Loucy (cell line): ENCODE data around the gene ACOT12.

ENCODE experiments used
- H2AFZ ChIP-seq: fragments of 200-600 bp; sonication (generic); 2 replicates; pipeline ENCODE4 v1.6.0; 2016; ENCODE audit warnings: antibody characterized with exemption, mild to moderate bottlenecking, low read length, moderate library complexity
- H3F3A ChIP-seq: fragments of 200-600 bp; 2 replicates; pipeline ENCODE4 v1.6.0; 2016; ENCODE audit warnings: antibody characterized with exemption, low read depth, mild to moderate bottlenecking
- H3K27me3 ChIP-seq: fragments of 200-600 bp; sonication (generic); 2 replicates; pipeline ENCODE4 v1.6.1; 2014; ENCODE audit warnings: low read length, mild to moderate bottlenecking; ENCODE audit not compliant: insufficient read depth, poor library complexity, severe bottlenecking
- H3K36me3 ChIP-seq: fragments of 200-600 bp; sonication (generic); 2 replicates; pipeline ENCODE4 v1.6.1; 2016; ENCODE audit warnings: low read length; ENCODE audit not compliant: insufficient read depth
- H3K4me1 ChIP-seq: fragments of 200-600 bp; sonication (generic); 2 replicates; pipeline ENCODE4 v1.5.1; 2014; ENCODE audit warnings: low read length, mild to moderate bottlenecking; ENCODE audit not compliant: insufficient read depth, poor library complexity, severe bottlenecking
- H3K4me2 ChIP-seq: fragments of 200-600 bp; sonication (generic); 2 replicates; pipeline ENCODE4 v1.6.0; 2014; ENCODE audit warnings: antibody characterized with exemption, low read length, low read depth, mild to moderate bottlenecking; ENCODE audit not compliant: poor library complexity, severe bottlenecking
- H3K4me3 ChIP-seq: fragments of 200-600 bp; sonication (generic); 2 replicates; pipeline ENCODE4 v1.5.1; 2014; ENCODE audit warnings: low read length, mild to moderate bottlenecking, mixed read lengths; ENCODE audit not compliant: poor library complexity, severe bottlenecking
- H3K79me2 ChIP-seq: fragments of 200-600 bp; sonication (generic); 2 replicates; pipeline ENCODE4 v1.6.1; 2014; ENCODE audit warnings: low read length; ENCODE audit not compliant: insufficient read depth
- H3K9ac ChIP-seq: fragments of 200-600 bp; sonication (generic); 2 replicates; pipeline ENCODE4 v1.6.0; 2014; ENCODE audit warnings: mild to moderate bottlenecking, low read depth, low read length, moderate library complexity; ENCODE audit not compliant: poor library complexity, severe bottlenecking
- H3K9me2 ChIP-seq: fragments of 200-600 bp; sonication (generic); replicated peaks from 2 replicates; pipeline ENCODE4 v1.6.1; 2016; ENCODE audit warnings: low read depth, low read length, mixed read lengths
- H3K9me3 ChIP-seq: fragments of 200-600 bp; sonication (generic); 2 replicates; pipeline ENCODE4 v1.6.1; 2014; ENCODE audit warnings: mild to moderate bottlenecking, antibody characterized with exemption, low read length, low read depth; ENCODE audit not compliant: insufficient read depth
- H4K20me1 ChIP-seq: fragments of 200-600 bp; sonication (generic); 2 replicates; pipeline ENCODE4 v1.6.0; 2014; ENCODE audit warnings: antibody characterized with exemption, low read length, mild to moderate bottlenecking; ENCODE audit not compliant: insufficient read depth, poor library complexity, severe bottlenecking
- CTCF ChIP-seq: fragments of 200-600 bp; sonication (generic); conservative IDR thresholded peaks from 2 replicates; pipeline ENCODE4 v1.5.1; 2014; ENCODE audit warnings: mild to moderate bottlenecking, antibody characterized with exemption, low read length
- EZH2phosphoT487 ChIP-seq: fragments of 200-600 bp; IDR thresholded peaks from 2 replicates; pipeline ENCODE4 v1.6.1; 2018; ENCODE audit warnings: antibody characterized with exemption, mild to moderate bottlenecking, moderate library complexity, borderline replicate concordance

The ACOT12 gene

DNA sequence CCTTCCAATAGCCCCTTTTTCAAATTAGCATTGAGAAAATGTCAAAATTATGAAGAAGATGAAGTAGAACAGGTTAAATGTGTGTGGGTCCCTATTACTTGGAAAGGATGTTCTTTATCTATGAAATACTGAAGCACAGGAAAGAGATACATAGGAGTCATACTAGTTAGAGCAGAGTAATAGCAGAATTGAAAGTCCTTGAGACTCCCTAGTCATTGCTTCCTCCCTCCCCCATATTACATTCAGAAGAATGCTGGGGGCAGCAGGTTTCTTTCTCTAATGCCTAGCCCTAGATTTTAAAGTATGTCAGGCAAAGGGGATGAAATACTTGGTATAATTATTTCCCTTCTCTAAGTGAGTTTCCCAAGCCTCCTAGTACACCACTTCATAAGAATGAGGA is 88.1 kb downstream of the ACOT12 start:
- Histone ChIP-seq H3K4me3 (no peak overlapping the region), H3K27me3 (no peaks in the 10 kb centered on the region)
- TF ChIP-seq CTCF (no peak), EZH2phosphoT487 (no peak)

GRCh38 chr5:81303563-81303962 is 90.4 kb downstream of the ACOT12 start:
- Histone ChIP-seq H3K4me3 (no peak overlapping the region), H2AFZ (no peak overlapping the region), H3K9me3 (no peaks in the 10 kb centered on the region), H3F3A (no peaks in the 10 kb centered on the region), H3K4me2 (peak overlapping the region; percentile 46), H3K9ac (no peak overlapping the region), H3K27me3 (no peaks in the 10 kb centered on the region), H3K9me2 (no peaks in the 10 kb centered on the region), H4K20me1 (peaks cover 2% of the 10 kb centered on the region), H3K79me2 (peaks cover 44% of the 10 kb centered on the region), H3K4me1 (peaks cover 27% of the 10 kb centered on the region), H3K36me3 (no peaks in the 10 kb centered on the region)
- TF ChIP-seq EZH2phosphoT487 (no peak), CTCF (no peak)

More for the DNA sequence above, 88.1 kb downstream of the ACOT12 start:
- H3K4me2 ChIP-seq, result no peak overlapping the region
- H3K9ac ChIP-seq, result no peak overlapping the region
- H3K36me3 ChIP-seq, result no peaks in the 10 kb centered on the region
- H3K79me2 ChIP-seq, result peaks cover 23% of the 10 kb centered on the region
- H3K9me2 ChIP-seq, result no peaks in the 10 kb centered on the region
- no peaks in the 10 kb centered on the region for H3K9me3 ChIP-seq
- H3F3A ChIP-seq, result no peaks in the 10 kb centered on the region
- H3K4me1 ChIP-seq, result peaks cover 7% of the 10 kb centered on the region
- H4K20me1 ChIP-seq, result peaks cover 2% of the 10 kb centered on the region
- H2AFZ ChIP-seq, result no peak overlapping the region

- no peaks in the 10 kb centered on the region for H3K27me3 ChIP-seq
- no peaks in the 10 kb centered on the region for H3K9me3 ChIP-seq
- H3K9ac ChIP-seq, result peak overlapping the region; percentile 92
- peak overlapping the region; percentile 91 for H3K4me2 ChIP-seq
- H3F3A ChIP-seq, result no peaks in the 10 kb centered on the region
- H3K4me1 ChIP-seq, result peaks cover 35% of the 10 kb centered on the region
- TF ChIP-seq CTCF (no peak), EZH2phosphoT487 (no peak)
- H3K9me2 ChIP-seq, result no peaks in the 10 kb centered on the region
- peak overlapping the region; percentile 89 for H3K4me3 ChIP-seq
- no peaks in the 10 kb centered on the region for H3K36me3 ChIP-seq
- H3K79me2 ChIP-seq, result peaks cover 48% of the 10 kb centered on the region
- H2AFZ ChIP-seq, result no peak overlapping the region
- H4K20me1 ChIP-seq, result peaks cover 2% of the 10 kb centered on the region
These were observed 91.3 kb downstream of the ACOT12 start for GRCh38 chr5:81302596-81302995.
